NCI-H345 (cell line): ENCODE results near the gene FRMPD4.
"Not testable (repeated sequence)": the region's sequence is repeated elsewhere in the genome, so short reads cannot be mapped to it uniquely, and the experiment has no call there.

ENCODE experiments used
- DNase-seq: peaks from one replicate; lab custom pipeline; 2025; lab: John Stamatoyannopoulos, UW

The FRMPD4 gene

DNA sequence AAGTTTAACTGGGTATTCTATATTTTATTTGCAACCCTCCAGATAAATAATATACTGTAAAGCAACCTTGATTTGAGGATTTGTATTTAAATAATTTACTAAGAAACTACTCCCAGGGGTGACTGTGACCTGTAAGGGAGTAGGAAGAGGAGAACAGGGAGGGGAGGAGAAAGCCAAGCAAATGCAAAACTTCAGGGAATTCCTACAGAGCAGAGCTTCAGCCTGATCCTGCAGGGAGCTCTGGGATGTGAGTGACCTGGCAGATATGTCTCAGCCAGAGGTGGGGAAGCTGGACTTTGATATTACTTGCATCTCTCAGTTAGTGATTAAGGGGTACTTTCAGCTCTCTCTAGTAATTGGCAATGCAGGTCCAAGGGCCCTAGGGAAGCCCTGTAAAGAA lies 302.0 kb downstream of the FRMPD4 start:
- no peak for DNase-seq

DNA sequence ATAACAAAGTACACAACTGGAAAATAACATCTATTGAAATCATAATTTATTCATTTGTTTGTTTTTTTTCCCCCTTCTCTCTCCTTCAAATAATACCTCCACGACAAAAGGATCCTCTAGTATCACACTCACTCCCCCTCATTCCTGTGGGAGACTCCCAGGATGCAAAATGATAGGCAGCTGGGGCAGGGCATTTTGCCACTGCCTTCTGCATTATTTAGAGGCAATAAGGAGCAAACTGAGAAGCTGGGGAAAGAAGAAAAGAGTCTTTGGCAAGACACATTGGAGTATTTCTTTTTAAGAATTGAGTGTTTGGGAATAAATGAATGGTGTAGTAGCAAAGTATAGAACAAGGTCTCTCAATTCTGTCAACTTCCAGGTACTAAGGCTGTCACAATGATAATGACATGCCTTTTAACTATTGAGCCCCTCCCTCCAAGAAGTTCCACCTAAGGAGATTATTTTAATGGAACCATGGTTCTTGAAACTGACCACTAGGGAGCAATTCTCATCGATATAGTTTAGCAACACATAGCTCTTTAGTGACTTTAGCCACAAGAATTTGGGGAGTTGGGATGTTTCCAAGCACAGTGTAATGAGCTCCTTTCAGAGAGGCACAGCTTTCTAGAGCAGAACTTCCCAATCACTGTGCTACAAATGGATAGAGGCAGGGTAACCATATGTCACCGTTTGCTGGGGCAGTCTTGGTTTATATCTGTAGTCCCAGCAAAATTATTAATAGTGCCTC lies 303.3 kb downstream of the FRMPD4 start:
- no peak for DNase-seq

DNA sequence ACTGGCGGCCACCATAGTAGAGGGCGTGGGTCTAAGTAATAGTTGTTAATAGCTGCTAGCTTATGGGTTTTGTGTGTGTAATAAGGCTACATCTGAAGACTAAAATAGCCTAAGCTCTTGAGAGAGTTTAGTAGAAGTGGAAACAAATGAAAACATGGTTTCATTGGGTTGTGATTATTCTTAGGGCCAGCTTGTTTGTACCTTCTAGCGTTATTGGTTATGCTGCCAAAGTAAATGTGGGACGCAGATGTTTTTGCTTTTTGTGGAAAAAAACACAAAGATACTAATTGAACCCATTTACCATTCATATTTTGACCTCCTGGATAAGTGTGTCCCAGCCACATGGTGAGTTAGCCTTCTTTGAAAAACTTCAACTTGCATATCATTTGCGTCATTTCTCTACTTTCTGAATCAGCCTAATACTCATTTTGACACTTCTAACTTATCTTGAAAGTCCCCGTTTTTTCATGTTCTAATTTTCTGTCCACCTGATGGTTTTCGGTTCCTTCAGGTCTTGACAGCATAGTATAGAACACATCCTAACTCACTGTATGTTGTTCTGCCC lies 305.3 kb downstream of the FRMPD4 start:
- DNase-seq: no peak

DNA sequence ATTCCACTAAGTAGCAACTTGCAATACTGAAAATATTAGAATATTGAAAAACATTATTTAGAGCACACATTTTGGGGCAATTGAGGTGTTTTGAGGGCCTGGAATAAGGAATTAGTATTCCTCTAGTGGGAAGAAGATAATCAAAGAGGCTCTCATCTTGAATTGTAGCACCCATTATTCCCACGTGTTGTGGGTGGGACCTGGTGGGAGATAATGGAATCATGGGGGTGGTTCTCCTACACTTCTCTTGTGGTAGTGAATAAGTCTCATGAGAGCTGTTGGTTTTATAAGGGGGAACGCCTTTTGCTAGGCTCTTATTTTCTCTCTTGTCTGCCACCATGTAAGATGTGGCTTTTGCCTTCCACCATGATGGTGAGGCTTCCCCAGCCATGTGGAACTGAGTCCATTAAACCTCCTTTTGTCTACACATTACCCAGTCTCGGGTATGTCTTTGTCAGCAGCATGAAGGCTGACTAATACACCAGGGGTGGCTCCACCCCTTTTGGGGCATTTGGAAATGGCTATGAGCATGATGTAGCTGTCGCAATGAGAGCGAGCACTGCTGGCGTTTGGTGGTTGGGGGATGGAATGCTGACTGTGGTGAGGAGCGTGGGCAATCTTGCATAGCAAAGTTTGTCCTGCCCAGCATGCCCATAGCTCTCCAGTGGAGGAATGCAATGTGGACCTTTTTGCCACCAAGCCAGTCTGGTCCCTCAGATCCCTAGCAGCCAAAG lies 308.2 kb downstream of the FRMPD4 start:
- DNase-seq: no peak

DNA sequence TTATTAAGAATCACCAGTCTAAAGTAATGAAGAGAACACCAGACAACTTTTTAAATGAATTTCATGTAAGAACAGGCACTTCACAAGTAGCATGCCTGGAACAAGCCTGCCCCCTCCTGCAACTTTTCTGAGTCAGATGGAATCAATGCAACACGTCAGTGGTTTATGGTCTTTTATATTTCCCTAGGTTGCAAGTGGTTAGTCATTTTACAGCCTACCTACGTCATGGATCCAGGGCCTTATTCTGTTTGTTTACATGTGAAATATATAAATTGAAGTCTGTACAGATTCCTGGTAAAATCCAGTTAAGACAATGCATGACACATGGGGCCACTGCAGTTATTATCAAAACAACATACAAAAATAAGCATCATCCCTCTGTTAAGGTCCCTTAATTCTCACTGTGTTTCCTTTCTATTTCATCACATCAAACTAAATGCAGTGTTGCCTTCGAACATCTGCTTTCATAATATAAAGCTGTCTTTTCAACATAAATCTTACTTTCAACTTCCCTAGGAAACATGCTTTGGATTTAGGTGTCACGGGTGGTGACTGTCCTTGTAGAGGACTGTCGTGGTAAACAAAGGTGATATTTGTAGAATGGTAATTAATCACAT lies 309.3 kb downstream of the FRMPD4 start:
- no peak for DNase-seq

DNA sequence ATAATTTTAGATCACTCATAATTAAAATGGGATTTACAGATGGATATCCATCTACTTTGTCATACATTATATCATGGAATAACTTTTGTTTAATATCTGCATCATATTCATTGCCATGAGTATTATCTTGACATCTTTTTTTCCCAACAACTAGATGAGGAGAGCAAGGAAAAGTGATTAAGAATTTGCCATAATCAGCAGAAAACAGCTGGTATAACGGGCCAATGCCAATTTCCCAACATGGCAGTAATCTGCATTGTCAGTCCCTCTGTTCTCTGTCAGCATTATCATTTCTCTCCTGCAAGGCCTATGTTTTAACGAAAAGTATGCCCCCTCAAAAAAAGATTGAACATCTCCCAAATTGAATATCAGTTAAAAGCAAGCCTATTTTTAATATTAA lies 314.0 kb downstream of the FRMPD4 start:
- DNase-seq: no peak

DNA sequence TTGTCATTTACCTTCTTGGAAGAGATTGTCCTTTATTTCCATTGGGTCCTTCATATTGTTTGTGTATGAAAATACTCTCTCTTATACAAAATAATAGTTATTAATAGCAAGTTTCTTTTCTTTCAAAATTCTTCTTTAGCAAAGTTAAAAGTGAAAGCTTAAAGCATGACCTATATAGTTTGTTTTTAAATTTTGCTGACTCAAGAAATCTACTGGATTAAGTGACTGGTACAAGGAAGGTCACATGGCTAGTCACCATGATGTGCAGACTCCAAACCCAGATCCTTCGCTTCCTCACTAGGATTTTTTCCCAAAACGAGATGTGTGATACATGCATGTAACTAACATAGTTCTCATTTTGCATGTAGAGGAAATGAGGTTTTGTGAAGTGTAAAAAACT lies 322.7 kb downstream of the FRMPD4 start:
- DNase-seq: no peak

DNA sequence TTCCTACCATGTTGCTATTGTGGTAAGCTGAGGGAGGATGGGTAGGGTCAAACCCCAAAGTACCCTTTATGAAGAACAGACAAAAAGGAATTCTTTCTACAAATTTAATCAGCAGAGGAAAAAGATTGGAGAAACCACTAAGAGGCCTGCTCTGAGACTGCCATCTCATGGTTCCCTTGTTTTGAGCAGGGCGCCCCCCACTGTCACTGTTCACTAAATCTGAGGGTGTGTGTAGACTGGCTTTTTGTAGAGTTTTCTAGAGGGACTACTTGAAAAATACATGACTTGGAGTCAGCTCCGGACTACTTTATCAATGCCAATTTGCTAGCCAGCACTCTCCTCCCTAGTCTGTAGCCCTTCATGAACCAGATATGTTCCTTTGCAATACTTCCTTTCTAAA lies 324.8 kb downstream of the FRMPD4 start:
- no peak for DNase-seq

DNA sequence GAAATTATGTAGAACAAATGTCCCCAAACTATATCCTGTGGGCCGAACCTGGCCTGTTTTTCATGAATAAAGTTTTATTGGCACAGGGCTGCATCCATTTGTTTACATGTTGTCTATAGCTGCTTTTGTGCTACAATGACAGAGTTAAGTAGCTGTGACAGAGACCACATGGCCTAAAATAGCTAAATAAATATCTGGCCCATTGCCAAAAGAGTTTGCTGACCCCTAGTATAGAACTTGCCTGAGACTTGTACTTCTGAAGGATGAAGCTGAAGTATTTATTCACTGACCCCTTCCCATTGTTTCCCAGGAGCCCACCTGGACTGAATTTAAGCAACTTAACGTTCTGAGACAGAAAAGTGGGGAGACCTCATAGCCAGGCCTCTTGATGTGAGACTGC lies 325.6 kb downstream of the FRMPD4 start:
- DNase-seq: no peak

DNA sequence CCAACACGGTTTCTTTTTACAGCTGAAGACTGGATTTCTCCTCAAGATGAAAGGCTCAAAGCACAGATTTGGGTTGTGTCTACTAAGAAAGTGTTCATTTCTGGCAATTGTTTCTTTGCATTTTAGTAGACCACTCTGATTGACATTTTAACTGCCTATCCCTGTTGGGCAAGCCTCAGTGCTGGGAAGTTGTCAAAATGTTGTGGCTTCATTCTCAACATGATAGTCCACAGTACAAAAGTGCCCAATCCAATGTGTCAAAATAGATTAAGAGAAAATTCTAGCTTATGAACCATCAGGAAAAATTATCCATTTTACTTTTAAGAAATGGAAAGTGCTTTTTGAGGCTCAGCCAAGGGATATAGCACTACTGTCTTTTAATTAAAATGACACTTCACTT lies 329.0 kb downstream of the FRMPD4 start:
- no peak for DNase-seq

DNA sequence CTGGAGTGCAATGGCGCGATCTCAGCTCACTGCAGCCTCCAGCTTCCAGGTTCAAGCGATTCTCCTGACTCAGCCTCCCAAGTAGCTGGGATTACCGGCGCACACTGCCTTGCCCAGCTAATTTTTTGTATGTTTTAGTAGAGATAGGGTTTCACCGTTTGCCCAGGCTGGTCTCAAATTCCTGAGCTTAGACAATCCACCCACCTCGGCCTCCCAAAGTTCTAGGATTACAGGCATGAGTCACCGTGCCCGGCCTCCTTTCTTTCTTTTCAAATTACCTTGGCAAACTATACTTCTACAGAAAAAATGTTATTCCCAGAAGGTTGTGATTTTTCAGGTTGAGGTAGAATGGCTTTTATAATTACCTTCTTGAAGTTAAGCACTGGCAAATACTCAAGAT lies 331.0 kb downstream of the FRMPD4 start:
- no peak for DNase-seq

DNA sequence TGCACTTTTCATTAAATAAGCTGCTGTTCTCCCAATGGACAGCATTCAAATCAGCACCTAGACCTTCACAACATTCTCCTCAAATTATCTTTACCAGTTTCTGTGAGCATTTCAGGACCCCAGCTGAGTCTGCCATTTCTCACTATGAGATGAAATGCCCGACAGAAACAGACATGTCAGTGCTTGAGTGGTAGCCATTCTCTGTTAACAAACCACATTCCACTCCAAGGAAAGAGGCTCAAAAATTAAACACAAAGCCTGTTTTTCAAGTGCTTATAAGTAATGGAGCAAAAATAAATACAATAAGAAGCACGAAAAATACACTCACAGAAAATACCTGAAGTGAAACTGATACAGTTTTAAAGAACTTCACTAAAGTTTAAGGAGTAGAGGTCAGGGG lies 332.8 kb downstream of the FRMPD4 start:
- DNase-seq: no peak

DNA sequence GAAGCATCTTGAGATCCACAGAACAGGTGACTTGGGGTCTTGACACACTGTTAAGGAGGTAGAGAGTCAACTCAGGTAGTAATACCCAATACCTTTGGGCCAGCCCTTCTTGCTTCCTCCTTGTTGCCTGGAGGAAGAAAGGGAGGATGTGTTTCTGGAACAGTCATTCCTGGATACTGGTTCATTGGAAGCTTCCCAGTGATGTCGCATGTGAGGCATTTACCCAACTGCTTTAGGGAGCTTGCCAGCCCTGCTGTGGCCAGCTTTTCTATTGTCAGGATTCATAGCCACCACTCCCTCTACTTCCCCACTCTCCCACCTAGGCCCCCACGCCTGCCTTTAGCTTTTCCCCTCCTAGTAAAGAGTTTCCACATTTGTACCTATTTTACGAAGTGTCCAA lies 342.7 kb downstream of the FRMPD4 start:
- no peak for DNase-seq

DNA sequence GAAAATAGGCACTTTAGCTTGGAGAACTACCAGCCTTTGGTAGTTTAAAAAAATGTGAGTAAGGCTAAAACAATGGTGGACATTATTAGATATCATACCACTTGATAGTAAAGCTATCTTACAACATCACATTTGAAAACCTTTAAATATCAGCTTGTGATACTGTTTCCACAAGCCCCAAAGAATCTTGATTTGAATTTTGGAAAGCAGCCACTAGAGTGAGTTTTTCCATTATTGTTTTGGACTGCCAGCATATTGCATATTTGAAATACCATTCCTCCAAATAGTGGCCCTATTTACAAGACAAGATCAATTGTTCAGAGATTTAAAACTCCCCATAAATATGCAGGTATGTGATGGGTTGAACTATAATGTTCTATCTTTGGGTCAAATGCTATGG lies 349.9 kb downstream of the FRMPD4 start:
- no peak for DNase-seq

DNA sequence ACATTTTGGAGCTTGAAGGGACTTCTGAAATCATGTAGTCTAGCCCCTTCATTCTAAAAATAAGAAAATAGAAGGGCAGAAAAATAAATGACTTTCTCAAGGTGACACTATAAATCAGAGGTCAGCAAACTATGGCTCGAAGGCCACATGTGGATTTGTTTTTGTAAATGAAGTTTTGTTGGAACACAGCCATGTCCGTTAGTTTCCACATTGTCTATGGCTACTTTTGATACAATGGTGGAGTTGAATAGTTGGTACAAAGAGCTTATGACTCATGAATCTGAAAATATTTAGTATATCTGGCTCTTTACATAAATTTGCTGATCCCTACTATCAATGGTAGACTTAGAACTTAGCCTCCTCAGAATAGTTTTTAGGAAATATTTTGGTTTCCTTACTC lies 350.5 kb downstream of the FRMPD4 start:
- no peak for DNase-seq

DNA sequence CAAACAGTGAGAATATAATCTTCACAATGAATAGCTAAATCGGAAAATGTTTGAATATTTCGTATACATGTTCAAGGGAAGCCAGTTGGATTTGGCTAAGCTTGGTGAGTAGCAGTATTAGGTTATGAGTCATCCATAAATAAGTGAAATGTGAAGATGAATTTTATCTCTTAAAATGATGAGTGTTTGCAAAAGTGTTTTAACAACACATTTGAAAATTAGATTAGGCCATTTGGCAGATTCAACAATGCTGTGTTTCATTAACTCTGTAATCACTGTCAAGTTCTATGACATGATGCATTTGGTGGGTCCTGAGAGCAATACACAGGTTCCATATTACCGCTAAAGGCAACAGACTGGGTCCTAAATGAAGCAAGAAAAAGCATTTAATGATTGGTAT lies 351.1 kb downstream of the FRMPD4 start:
- no peak for DNase-seq

DNA sequence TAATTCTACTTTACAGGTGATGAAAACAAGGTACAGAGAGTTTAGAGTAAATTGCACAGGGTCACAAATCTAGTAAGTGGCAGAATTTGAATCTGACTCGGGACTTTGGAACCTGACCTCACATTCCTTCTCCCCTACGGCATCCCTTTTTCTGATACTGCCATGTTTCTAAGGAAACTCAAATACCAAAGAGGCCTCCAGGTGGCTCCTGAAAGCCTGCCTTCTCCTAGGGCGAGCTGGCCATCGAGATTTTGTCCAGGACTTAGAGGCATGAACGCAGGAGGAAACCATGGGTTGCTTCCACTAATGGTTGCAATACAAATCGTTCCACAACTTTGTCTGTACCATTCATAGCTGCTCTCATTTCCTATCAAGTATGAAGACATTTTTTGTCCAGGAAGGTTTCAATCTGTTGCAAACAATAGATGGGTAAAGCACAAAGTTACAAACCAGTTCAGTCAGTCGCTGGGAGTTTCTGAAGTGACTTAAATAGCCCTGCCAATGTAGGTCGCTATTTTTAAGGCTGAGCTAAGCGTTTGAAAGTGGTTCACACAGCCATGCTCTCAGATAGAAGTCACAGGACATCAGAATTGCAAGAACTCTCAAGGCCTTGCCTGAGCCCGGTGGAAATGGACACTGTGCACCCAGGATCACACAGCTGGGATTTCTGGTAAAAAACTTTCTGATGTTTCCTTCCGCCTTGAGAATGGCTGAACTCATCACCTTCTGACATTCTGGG lies 356.3 kb downstream of the FRMPD4 start:
- DNase-seq: no peak

DNA sequence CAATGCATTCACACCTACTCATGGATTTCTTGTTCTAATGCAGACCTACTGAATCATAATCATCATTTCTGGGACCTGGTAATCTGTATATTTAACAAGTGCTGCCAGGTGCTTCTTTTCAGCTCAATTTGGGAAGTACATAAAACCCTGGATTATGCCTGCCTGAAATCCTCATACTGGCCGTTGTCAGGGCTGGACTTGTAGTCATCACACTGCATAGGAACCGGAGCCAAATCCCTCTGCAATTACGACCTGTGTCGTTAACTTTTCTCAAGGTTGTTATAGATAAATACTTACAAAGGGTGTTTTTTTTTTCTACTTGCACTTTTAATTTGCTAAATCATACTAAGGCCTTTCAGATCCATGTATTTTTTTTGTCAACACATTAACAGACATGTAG lies 358.1 kb downstream of the FRMPD4 start:
- no peak for DNase-seq

DNA sequence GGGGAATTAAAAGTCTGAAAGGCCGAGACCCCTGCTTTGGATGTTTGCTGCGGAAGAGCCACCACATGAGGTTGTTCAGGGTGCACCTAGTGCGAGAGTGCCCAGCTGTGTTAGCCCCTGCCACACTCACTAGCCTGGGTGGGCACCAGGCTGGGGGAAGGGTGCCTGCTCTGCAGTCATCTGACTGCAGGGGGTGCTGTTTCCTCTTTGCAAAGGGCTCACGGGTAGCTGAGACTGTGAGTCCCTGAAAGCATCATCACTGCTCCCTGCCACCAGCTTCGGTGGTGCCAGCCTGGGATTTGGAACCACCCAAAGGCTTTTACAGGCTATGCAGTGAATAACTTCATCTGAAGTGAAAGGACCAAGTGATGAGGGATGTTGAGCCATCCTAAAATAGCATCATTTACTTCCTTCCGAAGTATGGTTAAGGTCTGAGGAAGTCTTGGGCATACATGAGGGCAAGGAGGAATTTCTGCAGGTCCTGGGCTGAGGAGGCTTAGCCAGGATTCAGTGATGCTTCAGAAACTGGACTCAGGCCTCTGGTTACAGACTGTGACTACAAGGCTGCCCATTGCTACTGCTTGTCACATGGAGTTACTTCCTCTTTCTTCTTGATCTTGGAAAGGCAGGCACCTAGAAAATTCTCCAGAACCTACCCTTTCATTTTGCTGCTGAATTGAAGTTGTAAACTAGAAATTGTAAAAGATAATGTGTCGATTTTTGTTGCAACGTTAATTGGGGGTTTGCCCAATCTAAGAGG lies 359.7 kb downstream of the FRMPD4 start:
- DNase-seq: no peak

DNA sequence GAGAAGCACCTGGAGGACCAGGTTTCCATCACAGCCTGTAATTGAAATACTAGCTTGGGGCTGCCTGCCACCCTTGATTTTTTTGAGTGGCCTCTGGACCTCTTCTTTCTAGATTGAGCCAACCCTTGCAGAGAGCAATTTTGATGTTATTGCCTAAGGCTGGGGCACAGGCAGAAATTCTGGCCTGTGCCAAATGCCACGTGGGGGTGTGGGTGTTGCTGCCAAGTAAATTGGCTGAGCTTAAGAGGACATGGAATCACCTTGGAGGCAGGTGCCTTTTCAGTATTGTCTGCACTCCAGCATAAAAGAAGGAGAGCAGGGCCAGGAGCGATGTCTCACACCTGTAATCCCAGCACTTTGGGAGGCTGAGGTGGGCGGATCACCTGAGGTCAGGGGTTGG lies 366.9 kb downstream of the FRMPD4 start:
- DNase-seq: no peak

DNA sequence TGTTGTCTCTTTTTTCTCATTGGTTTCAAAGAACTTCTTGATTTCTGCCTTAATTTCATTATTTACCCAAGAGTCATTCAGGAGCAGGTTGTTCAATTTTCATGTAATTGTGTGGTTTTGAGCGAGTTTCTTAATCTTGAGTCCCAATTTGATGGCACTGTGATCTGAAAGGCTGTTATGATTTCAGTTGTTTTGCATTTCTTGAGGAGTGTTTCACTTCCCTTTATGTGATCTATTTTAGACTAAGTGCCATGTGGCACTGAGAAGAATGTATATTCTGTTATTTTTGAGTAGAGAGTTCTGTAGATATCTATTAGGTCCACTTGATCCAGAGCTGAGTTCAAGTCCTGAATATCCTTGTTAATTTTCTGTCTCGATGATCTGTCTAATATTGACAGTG lies 377.1 kb downstream of the FRMPD4 start:
- not testable (repeated sequence) for DNase-seq

DNA sequence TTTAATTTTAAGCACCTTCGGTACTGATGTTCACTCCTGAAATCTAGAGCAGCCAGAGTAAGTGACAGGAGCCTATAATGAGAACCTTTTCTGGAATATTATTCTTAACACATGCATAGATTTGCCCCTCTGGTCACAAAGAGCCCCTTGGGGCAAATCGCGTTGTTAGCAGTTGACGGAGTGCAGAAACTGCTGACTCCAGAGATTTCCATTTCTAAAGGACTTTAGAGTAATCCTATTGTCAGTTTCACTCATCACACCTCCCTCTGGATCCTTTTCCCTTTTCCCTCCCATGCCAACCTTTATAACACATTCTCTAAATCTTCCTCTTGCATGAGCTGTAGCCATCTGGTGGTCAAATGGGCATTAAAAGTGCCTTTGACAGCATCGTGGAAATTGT lies 388.0 kb downstream of the FRMPD4 start:
- no peak for DNase-seq
